SH-SY5Y (cell line): ENCODE results near the gene STXBP3.

Experiments used
- GATA2 ChIP-seq: IDR thresholded peaks from 2 replicates; pipeline ENCODE4 v1.6.1; 2011; ENCODE audit warnings: mild to moderate bottlenecking, low read depth, low read length
- GATA3 ChIP-seq: IDR thresholded peaks from 2 replicates; pipeline ENCODE4 v1.6.1; 2011; ENCODE audit warnings: low read depth, mild to moderate bottlenecking, low read length, moderate library complexity

- no peak for TF ChIP-seq GATA2
- no peak for TF ChIP-seq GATA3
These were observed 39.8 kb upstream of the STXBP3 start for GRCh38 chr1:108706643-108707042.
